NCI-H748 treated with DMSO at 0.1 percent for 48 hours (cell line): ENCODE data around the gene PNLIPRP1.

ENCODE experiments used
- DNase-seq: peaks from one replicate; lab custom pipeline; 2025; lab: John Stamatoyannopoulos, UW

Gene PNLIPRP1

DNA sequence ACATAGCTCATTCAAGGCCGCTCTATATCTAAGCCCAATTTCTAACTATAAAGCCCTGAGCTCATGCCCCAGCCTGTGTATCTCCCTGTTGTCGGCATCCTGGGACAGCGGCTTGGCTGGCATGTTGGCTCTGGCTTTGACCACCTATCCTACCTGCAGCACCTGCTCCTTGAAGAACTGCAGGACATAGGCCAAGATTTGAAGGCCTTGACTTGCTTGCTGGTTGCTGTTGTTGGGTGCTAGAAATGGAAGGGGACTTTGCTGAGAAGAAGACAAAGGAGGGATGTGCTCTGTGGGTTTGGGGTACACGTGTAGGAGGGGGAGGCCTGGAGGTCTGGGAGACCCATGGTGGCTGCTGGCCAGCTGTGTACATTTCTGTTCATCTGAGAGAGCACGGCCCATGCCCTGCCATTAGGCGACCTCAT lies 41.1 kb downstream of the PNLIPRP1 start:
- DNase-seq: no peak

DNA sequence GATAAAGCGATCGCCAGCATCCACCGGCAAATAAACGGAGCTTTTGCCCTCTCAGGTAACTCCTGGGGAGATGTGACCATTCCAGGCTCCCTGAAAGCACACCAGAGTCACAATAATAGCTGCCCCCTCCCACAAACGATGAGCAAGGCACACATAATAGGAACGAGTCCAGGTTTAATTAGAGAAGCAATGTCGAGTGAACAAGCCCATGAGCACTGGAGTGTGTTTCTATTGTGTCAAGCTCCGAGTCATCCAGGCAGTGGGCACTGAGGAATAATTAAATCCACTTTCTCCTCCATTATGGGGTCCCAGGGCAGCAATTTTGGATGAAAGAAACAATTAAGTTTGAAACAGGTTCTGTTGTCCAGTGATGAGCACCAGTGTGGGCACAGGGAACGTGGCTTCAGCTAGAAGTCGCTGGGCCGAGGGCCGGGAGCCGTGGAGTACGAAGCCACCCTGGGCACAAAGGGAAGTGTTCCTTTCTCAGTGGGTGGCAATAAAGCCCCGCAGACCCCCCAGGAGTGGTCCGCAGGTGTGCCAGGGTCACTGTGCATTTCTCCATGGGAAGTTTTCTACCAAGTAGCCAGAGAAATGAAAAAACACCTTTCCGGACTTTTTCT lies 41.9 kb downstream of the PNLIPRP1 start:
- DNase-seq: no peak

DNA sequence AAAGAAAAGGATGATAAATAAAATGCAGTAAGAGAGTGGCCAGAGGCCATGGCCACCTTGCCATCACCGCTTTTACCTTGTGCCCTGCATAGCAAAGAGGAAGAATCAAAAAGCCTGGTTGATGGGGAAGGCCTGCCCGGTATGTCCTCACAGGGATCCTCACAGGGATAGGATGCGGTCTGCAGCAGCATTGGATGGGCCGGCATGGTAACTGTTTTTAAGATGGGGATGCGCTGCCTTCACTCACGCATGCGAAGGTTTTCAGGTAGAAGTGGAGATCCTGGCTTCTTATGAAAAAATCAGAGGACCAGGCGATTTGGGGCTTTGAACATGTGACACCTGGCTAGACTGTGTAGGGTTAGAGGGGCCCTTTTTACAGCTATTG lies 42.4 kb downstream of the PNLIPRP1 start:
- no peak for DNase-seq

DNA sequence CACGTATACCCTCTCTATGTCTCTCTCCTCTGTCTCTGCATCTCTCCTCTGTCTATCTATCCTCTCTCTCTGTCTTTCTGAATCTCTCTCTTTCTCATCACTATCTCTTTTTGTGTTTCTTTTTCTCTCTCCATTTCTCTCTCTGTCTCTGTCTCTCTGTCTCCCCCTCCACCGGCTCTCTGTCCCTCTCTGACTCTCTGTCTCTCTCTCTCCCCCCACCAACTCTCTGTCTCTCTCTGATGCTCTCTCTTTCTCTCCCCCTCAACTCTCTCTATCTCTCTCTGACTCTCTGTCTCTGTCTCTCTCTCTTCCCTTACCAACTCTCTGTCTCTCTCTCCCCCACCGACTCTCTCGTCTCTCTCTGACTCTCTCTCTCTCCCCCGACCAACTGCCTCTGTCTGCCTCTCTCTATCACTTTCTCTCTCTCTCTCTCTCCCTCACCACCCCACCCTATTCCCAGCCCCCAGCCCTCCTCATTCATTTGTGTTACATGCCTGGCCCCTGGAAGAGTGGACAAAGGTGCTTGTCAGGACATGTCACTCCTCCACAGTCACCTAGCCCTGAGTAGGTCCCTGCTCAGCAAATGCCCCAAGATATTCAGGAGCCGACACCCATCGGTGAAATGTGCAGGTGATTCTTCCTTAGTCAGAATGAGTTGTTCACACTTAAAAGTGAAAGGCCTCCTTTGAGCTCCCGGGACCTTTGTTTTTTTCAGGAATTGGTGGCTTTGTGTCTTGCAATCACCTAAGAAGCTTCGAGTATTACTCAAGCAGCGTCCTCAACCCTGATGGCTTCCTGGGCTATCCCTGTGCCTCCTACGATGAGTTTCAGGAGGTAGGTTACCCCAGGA lies 43.6 kb downstream of the PNLIPRP1 start:
- no peak for DNase-seq

DNA sequence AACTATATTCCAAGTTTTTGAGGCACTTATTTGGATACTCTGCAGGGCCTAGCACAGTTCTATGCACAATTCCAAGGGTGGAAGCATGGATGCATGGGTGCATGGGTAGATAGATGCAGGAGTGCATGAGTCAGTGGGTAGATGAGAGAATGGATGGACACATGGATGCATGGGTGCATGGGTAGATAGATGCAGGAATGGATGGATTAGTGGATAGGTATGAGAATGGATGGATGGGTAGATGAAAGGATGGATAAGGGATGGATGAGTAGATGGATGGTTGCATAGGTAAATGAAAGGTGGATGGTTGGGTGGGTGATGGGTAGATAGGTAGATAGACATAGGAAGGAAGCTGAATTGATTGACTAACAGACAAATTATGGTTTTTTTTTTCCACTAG lies 45.6 kb downstream of the PNLIPRP1 start:
- DNase-seq: no peak

DNA sequence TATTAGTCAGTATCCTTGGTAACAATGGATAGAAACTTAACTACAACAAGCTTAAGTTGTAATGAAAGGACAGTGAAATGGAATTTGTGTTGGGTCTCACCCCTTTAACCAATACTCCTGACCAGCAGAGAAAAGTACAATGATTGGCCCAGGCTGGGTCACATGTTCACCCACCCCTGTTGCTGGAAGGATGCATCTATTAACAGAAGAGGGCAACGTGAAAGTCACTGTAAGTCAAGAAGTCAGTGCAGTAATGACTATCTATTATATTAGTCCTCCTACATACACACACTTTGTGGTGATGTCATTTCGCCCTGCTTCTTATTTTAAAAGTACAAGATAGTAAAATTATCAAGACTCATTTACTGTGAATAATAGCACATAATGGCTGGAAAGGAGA lies 46.2 kb downstream of the PNLIPRP1 start:
- no peak for DNase-seq

DNA sequence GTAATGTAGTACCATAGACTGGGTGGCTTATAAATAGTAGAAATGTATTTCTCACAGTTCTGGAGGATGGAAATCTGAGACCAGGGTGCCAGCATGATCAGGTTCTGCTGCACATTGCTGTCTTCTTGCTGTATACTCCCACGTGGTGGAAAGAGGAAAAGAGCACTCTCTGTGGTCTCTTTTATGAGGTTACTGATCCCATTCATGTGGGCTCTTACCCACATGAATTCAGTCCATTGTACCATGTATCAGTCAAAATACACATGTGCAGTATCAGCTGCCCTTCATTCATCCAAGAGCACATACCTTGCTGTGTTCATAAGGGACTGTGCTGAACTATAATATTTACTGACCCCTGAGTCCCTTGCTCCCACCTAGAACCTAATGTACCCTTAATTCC lies 47.1 kb downstream of the PNLIPRP1 start:
- no peak for DNase-seq

DNA sequence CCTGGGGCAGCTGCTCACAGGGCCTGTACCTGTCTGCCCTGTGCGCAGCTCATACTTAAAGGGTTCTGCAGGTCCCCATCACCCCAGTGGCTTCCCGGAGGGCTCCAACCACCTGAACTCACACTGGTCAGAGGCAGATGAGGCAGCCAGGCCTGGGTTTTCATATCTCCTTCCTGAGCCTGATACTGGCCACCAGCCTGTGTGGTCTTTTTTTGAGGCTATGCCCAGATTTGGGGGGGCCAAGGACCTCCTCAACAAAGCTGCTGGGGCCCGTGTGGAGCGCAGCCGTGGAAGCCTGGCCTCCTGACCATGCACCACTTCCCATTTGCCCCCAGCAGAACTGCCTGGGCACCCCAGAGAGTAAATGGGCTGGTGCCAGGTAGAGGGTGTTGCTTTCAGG lies 55.7 kb downstream of the PNLIPRP1 start:
- DNase-seq: no peak

DNA sequence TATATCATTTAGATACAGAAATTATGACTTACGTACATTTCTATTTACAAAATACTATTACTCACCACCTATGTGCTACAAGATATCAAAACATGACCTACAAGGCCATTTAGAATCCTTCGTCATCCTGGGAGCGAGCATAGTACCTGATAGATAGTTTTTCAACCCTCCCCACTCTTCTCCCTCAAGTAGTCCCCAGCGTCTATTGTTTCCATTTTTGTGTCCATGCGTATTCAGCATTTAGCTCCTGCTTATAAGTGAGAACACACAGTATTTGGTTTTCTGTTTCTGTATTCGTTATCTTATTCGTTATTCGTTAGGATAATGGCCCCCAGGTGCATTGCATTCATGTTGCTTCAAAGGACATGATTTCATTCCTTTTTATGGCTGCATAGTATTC lies 58.1 kb downstream of the PNLIPRP1 start:
- no peak for DNase-seq

DNA sequence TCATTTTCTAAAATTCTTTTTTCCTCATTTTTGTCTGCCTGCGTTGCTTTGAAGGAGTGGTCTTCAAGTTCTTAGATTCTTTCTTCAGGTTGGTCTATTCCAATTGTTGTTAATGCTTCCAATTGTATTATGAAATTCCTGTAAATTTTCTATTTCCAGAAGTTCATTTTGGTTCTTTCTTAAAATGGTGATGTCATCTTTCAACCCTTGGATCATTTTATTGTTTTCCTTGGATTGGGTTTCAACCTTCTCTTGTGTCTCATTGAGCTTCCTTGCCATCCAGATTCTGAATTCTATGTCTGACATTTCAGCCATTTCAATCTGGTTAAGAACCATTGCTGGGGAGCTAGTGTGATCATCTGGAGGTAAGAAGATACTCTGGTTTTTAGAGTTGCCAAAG lies 63.1 kb downstream of the PNLIPRP1 start:
- DNase-seq: no peak

DNA sequence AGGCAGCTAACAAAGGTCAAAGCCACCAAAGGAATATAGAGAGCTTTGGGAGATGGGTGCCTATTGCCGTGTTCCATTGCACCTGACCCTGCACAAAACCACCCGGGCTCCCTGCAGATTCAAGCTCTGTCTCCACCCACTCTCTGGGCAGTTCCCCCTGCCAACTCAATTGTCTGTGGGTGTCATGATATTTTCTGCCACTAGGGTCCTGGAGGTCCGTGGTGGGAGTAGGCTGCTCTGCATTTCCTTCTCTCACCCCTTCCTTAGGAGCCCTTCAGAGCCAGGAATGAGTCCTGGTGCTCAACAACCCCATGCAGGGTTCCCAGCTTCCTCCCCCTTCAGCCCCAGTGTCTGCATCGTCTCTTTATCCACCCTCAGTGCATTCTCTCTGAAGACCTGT lies 64.1 kb downstream of the PNLIPRP1 start:
- no peak for DNase-seq

DNA sequence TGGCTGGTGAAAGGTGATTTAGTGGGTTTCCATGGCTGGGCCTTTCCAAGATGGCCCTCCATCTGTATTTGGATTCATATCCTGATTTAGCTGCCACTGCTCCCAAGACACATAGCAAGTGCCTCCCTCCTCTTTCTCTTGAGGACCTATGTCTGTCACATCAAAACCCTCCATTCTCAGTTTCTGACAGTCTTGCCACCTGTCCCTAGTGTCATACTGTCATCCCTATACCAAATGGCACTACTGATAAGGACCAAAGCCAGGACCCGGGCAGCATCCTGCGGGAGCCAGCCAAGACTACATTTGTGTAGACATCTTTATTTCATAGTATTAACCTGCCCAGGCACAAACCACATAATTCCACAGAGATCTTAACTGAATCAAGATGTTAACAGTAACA lies 64.8 kb downstream of the PNLIPRP1 start:
- no peak for DNase-seq

DNA sequence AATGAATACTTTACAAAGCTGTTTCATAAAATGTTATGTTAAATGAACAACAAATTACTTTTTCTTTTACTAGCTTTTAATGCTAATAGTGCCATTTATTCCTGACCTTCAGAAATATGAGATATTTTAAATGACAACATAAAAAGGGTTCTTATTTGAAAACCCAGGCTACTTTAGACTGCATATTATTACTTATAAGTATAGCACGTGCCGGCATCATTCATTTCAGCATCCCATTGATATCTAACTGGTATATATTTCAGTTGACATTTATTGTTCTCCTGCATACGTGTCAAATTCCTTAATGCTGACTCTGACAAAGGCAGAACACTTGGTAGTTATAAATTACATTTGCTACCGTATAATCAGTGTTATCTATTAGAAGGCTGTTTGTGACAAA lies 65.3 kb downstream of the PNLIPRP1 start:
- DNase-seq: no peak

DNA sequence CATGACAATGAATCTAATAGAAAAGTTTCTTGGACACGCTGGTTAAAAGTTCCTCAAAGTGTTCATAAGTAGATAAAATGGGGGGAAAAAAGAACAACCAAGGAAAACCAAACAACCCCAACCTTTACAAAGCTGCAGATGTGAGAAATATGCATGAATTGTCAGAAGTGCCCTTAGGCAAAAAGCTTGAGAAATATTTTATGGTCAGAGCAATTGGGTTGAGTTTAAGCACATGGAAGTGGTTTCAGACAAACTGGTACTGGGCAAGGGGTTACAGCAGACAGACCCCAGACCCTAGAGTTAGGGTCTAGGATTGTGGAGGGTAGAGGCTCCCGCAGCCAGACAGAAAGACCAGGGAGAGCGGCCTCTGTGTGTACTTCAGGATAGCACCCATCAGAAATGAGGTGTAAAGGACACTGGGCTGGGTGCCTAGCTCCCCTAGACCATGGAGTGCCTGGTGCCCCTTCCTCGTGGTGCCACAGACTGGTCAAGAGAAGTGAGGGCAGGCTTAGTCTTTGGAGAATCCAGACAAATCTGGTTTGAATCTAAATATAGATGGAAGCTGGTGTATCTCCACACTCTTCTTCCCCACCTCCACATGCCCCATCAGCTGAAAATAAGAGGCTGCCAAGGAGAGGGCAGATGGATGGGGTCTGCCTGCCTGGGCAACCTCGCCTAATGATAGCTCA lies 67.2 kb downstream of the PNLIPRP1 start:
- DNase-seq: no peak
